SK-N-SH (cell line): ENCODE measurements around the gene MTUS2. TPM values are rescaled to one million over a fixed set of nuclear protein-coding genes. Genes with fewer than 3 reads are reported as not detected.

Source experiments
- CTCF ChIA-PET: fragments of 300-600, 350-600 bp; formaldehyde crosslinking; extraction: SDS; loops from one replicate; lab custom pipeline; 2021; lab: Yijun Ruan, JAX
- POLR2A ChIA-PET: fragments of 350-600 bp; sonication (Branson Sonifier 250); formaldehyde crosslinking; extraction: SDS; loops from one replicate; lab custom pipeline; 2020; ENCODE audit warnings: antibody characterized with exemption, inconsistent platforms; lab: Yijun Ruan, JAX
- DNase-seq: peaks from one replicate; pipeline ENCODE4 v3.0.0; 2012
- H2AFZ ChIP-seq: fragments of 200-600 bp; sonication (generic); 2 replicates; pipeline ENCODE4 v1.8.1; 2016; ENCODE audit warnings: antibody characterized with exemption, mild to moderate bottlenecking, low read depth
- H3F3A ChIP-seq: fragments of 200-600 bp; sonication (generic); replicated peaks from 2 replicates; pipeline ENCODE3; 2016; ENCODE audit warnings: antibody characterized with exemption, mild to moderate bottlenecking; ENCODE audit not compliant: insufficient read depth
- H3K27ac ChIP-seq, 2 experiments: fragments of 200-500 bp in 1 of 2; fragments of 200-600 bp in 1 of 2; sonication (Bioruptor generic) in 1 of 2; sonication (generic), shearing (Covaris generic) in 1 of 2; 2 replicates each; pipeline versions ENCODE4 v1.5.1 to v1.6.1; 2014 to 2016; ENCODE audit warnings: low read depth in 2 of 2, inconsistent platforms in 1 of 2, low read length in 1 of 2, mild to moderate bottlenecking in 1 of 2, mixed read lengths in 1 of 2
- H3K27me3 ChIP-seq: fragments of 200-600 bp; sonication (generic), shearing (Covaris generic); 2 replicates; pipeline ENCODE4 v1.6.1; 2016; ENCODE audit warnings: mixed run types; ENCODE audit not compliant: insufficient read depth
- H3K36me3 ChIP-seq, 2 experiments: fragments of 200-500 bp in 1 of 2; fragments of 200-600 bp in 1 of 2; sonication (Bioruptor generic) in 1 of 2; sonication (generic) in 1 of 2; replicated peaks in 1 of 2; 2 replicates each; pipeline versions ENCODE3 to v1.5.1; 2014 to 2016; ENCODE audit warnings: low read length in 1 of 2, mild to moderate bottlenecking in 1 of 2; ENCODE audit not compliant: insufficient read depth in 2 of 2, control insufficient read depth in 1 of 2
- H3K4me1 ChIP-seq, 2 experiments: fragments of 200-500 bp in 1 of 2; fragments of 200-600 bp in 1 of 2; sonication (Bioruptor generic) in 1 of 2; sonication (generic), shearing (Covaris generic) in 1 of 2; 2 replicates each; pipeline versions ENCODE4 v1.5.1 to v1.6.1; 2014 to 2016; ENCODE audit warnings: low read depth in 1 of 2, low read length in 1 of 2, mixed run types in 1 of 2; ENCODE audit not compliant: insufficient read depth in 2 of 2, control insufficient read depth in 1 of 2
- H3K4me2 ChIP-seq: fragments of 200-600 bp; sonication (generic), shearing (Covaris generic); 2 replicates; pipeline ENCODE4 v1.6.1; 2017; ENCODE audit warnings: mixed run types
- H3K4me3 ChIP-seq, 2 experiments: fragments of 200-500 bp in 1 of 2; fragments of 200-600 bp in 1 of 2; sonication (Bioruptor generic) in 1 of 2; sonication (generic), shearing (Covaris generic) in 1 of 2; 2 replicates each; pipeline versions ENCODE4 v1.5.1 to v1.8.1; 2014 to 2016; ENCODE audit warnings: low read depth in 2 of 2, inconsistent platforms in 1 of 2, low read length in 1 of 2, mild to moderate bottlenecking in 1 of 2, mixed read lengths in 1 of 2, moderate library complexity in 1 of 2
- H3K79me2 ChIP-seq: fragments of 200-600 bp; sonication (generic); 2 replicates; pipeline ENCODE4 v1.8.1; 2017; ENCODE audit warnings: mild to moderate bottlenecking; ENCODE audit not compliant: insufficient read depth
- H3K9ac ChIP-seq: fragments of 200-600 bp; sonication (generic); 2 replicates; pipeline ENCODE4 v1.6.1; 2017; ENCODE audit warnings: mixed run types
- H3K9me2 ChIP-seq: fragments of 200-600 bp; sonication (generic); 2 replicates; pipeline ENCODE4 v1.6.1; 2017; ENCODE audit warnings: mixed run types
- H3K9me3 ChIP-seq: fragments of 200-600 bp; sonication (generic); 2 replicates; pipeline ENCODE4 v1.6.1; 2017; ENCODE audit warnings: mixed run types, mild to moderate bottlenecking, moderate library complexity
- H4K20me1 ChIP-seq: fragments of 200-600 bp; sonication (generic); 2 replicates; pipeline ENCODE4 v1.6.1; 2017; ENCODE audit warnings: mild to moderate bottlenecking, mixed run types; ENCODE audit not compliant: insufficient read depth
- CHD2 ChIP-seq: fragments of 150-350 bp; IDR thresholded peaks from 2 replicates; pipeline ENCODE4 v1.6.1; 2018; ENCODE audit warnings: low read length; ENCODE audit not compliant: partially characterized antibody
- ELF1 ChIP-seq: IDR thresholded peaks from 2 replicates; pipeline ENCODE4 v1.4.0; 2012
- EP300 ChIP-seq, 2 experiments: IDR thresholded peaks; 2 replicates each; pipeline versions ENCODE4 v1.4.0 to v1.6.1; 2012; ENCODE audit warnings: borderline replicate concordance in 1 of 2, low read depth in 1 of 2, low read length in 1 of 2
- EZH2phosphoT487 ChIP-seq: fragments of 200-600 bp; sonication (generic); IDR thresholded peaks from 2 replicates; pipeline ENCODE4 v1.6.1; 2017; ENCODE audit warnings: low read depth, mixed run types, mild to moderate bottlenecking, antibody characterized with exemption, moderate library complexity, borderline replicate concordance
- FOXJ3 ChIP-seq: sonication (generic); formaldehyde crosslinking; IDR thresholded peaks from 2 replicates; pipeline ENCODE4 v1.5.1; 2020; ENCODE audit warnings: mild to moderate bottlenecking, missing genetic modification reagents
- FOXM1 ChIP-seq: IDR thresholded peaks from 2 replicates; pipeline ENCODE4 v1.4.0; 2012; ENCODE audit warnings: low read depth, mild to moderate bottlenecking
- GABPA ChIP-seq: IDR thresholded peaks from 2 replicates; pipeline ENCODE4 v1.4.0; 2012; ENCODE audit warnings: low read depth, mild to moderate bottlenecking
- GATA2 ChIP-seq: sonication (generic); formaldehyde crosslinking; IDR thresholded peaks from 2 replicates; pipeline ENCODE4 v1.5.0; 2020; ENCODE audit warnings: mild to moderate bottlenecking, missing genetic modification reagents
- IRF3 ChIP-seq: fragments of 150-350 bp; IDR thresholded peaks from 2 replicates; pipeline ENCODE4 v1.6.1; 2016; ENCODE audit warnings: mild to moderate bottlenecking, low read depth, low read length
- MAX ChIP-seq: IDR thresholded peaks from 2 replicates; pipeline ENCODE4 v1.4.0; 2012; ENCODE audit warnings: low read depth
- MXI1 ChIP-seq: IDR thresholded peaks from 2 replicates; pipeline ENCODE4 v1.6.1; 2012; ENCODE audit warnings: mild to moderate bottlenecking, low read depth, low read length, improper control_type of control experiment
- NFIC ChIP-seq: IDR thresholded peaks from 2 replicates; pipeline ENCODE4 v1.4.0; 2012; ENCODE audit warnings: borderline replicate concordance
- NRF1 ChIP-seq: IDR thresholded peaks from 2 replicates; pipeline ENCODE4 v1.6.1; 2012; ENCODE audit warnings: low read depth, mild to moderate bottlenecking, low read length
- POLR2AphosphoS5 ChIP-seq: IDR thresholded peaks from 2 replicates; pipeline ENCODE4 v1.6.1; 2012; ENCODE audit warnings: low read depth, low read length
- RCOR1 ChIP-seq: fragments of 150-350 bp; IDR thresholded peaks from 2 replicates; pipeline ENCODE4 v1.6.1; 2017; ENCODE audit warnings: antibody characterized with exemption, low read length
- RFX5 ChIP-seq: IDR thresholded peaks from 2 replicates; pipeline ENCODE4 v1.6.1; 2012; ENCODE audit warnings: mild to moderate bottlenecking, improper control_type of control experiment, low read length
- RXRA ChIP-seq: IDR thresholded peaks from 2 replicates; pipeline ENCODE4 v1.4.0; 2012; ENCODE audit warnings: low read depth, mild to moderate bottlenecking, borderline replicate concordance
- SIN3A ChIP-seq: IDR thresholded peaks from 2 replicates; pipeline ENCODE4 v1.6.1; 2012; ENCODE audit warnings: low read depth, mild to moderate bottlenecking, low read length, moderate library complexity, borderline replicate concordance
- SMC3 ChIP-seq: IDR thresholded peaks from 2 replicates; pipeline ENCODE4 v1.6.1; 2012; ENCODE audit warnings: low read depth, low read length, improper control_type of control experiment
- TAF1 ChIP-seq: IDR thresholded peaks from 2 replicates; pipeline ENCODE4 v1.6.1; 2012; ENCODE audit warnings: low read depth, mild to moderate bottlenecking, low read length, moderate library complexity, borderline replicate concordance
- TCF12 ChIP-seq: IDR thresholded peaks from 2 replicates; pipeline ENCODE4 v1.4.0; 2012
- TEAD4 ChIP-seq: IDR thresholded peaks from 2 replicates; pipeline ENCODE4 v1.4.0; 2012; ENCODE audit warnings: mild to moderate bottlenecking, borderline replicate concordance; ENCODE audit not compliant: insufficient read depth
- YY1 ChIP-seq: IDR thresholded peaks from 2 replicates; pipeline ENCODE4 v1.4.0; 2012; ENCODE audit warnings: low read depth, mild to moderate bottlenecking
- WGBS: methylation state at CpG from one replicate; pipeline ENCODE4 v1.1.6; 2017; ENCODE audit warnings: low lambda C conversion rate; 5-methylcytosine and 5-hydroxymethylcytosine counted together
- polyA plus RNA-seq, 3 experiments: library from polyadenylated mRNA; depleted of rRNA; stranded (reverse); fragments of >200 nt; gene quantifications; 2 replicates each; pipeline ENCODE4 v1.2.3, GENCODE V29; 2012

The MTUS2 gene
- polyA plus RNA-seq, 1 of the 3 experiments (the other 2 are of a cell fraction), result 1.7 TPM

- CTCF ChIA-PET, result no interaction called here
- 4% methylated on average over 9 of the region's 11 CpGs for WGBS
- H3K9me3 ChIP-seq, result no peaks in the 10 kb centered on the region
These were observed 137.9 kb downstream of the MTUS2 start for GRCh38 chr13:28958018-28958417.

DNA sequence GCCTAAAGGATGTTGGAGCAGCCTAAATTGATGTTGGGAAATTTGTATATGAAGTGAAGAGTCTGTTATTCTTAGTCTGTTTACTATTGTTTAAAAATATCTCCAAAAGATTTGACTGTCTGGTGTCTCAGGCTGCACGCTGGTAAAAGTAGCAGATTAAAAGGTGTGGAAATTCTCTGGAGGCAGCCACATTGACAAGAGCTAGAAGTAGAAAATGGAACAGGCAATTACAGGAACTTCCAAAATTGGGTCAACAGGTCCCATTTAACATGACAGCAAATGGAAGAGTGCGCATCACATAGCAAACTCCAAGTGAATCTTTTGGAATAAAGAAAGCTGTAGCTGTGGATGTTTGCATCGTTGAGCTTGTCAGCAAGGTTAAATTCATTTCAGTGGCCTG, 138.3 kb downstream of the MTUS2 start:
- no peaks in the 10 kb centered on the region for H3K9me3 ChIP-seq
- ChIA-PET POLR2A (interaction anchor here (0.7 kb wide), 1 partner anchor 256 kb away, joined by 3 read pairs; no protein-coding TSS in a partner anchor), CTCF (no interaction called here)
- H3K79me2 ChIP-seq, result no peaks in the 10 kb centered on the region
- H3K27ac ChIP-seq, result no peak overlapping the region
- H4K20me1 ChIP-seq, result no peaks in the 10 kb centered on the region
- no peaks in the 10 kb centered on the region for H3F3A ChIP-seq
- no peaks in the 10 kb centered on the region for H3K36me3 ChIP-seq
- H3K9ac ChIP-seq, result no peak overlapping the region
- H2AFZ ChIP-seq, result no peak overlapping the region
- no peak overlapping the region for H3K4me3 ChIP-seq
- H3K27me3 ChIP-seq, result no peaks in the 10 kb centered on the region; the same call in 1 of the 2 replicates
- H3K9me2 ChIP-seq, result no peaks in the 10 kb centered on the region
- H3K4me2 ChIP-seq, result no peak overlapping the region
- no peaks in the 10 kb centered on the region for H3K4me1 ChIP-seq
- 2% methylated on average over 3 of the region's 3 CpGs for WGBS
- DNase-seq, result no peak
- TF ChIP-seq IRF3 (no peak), NFIC (no peak), RCOR1 (no peak), SMC3 (no peak), FOXM1 (no peak), EP300 (IDR thresholded peaks at IDR 0.05; ENCODE audit: borderline replicate concordance in 1 of 2, low read depth in 1 of 2, low read length in 1 of 2) (no peak), CHD2 (no peak), TEAD4 (no peak), POLR2AphosphoS5 (no peak), GATA2 (CRISPR knock-in tag) (no peak), ELF1 (no peak), RFX5 (no peak), YY1 (no peak), TCF12 (no peak), MAX (no peak), MXI1 (no peak)

More at GRCh38 chr13:28958018-28958417, 137.9 kb downstream of the MTUS2 start:
- Histone ChIP-seq H2AFZ (no peak overlapping the region), H3K27ac (no peak overlapping the region), H3K79me2 (no peaks in the 10 kb centered on the region), H3K9ac (no peak overlapping the region), H4K20me1 (no peaks in the 10 kb centered on the region), H3K9me2 (no peaks in the 10 kb centered on the region), H3K4me3 (no peak overlapping the region), H3F3A (no peaks in the 10 kb centered on the region), H3K36me3 (no peaks in the 10 kb centered on the region), H3K4me1 (no peaks in the 10 kb centered on the region), H3K4me2 (no peak overlapping the region), H3K27me3 (no peaks in the 10 kb centered on the region; the same call in 1 of the 2 replicates)
- TF ChIP-seq GABPA (no peak), RFX5 (no peak), TAF1 (no peak), TCF12 (no peak), MAX (no peak), TEAD4 (no peak), RXRA (no peak), FOXJ3 (no peak), EZH2phosphoT487 (no peak), SIN3A (no peak), NRF1 (no peak), POLR2AphosphoS5 (no peak), YY1 (no peak)
- POLR2A ChIA-PET, result no interaction called here
- DNase-seq, result no peak
